ENCODE data around the gene KDM6B. TPM values are rescaled to one million over a fixed set of nuclear protein-coding genes. Genes with fewer than 3 reads are reported as not detected.

Gene KDM6B
- total RNA-seq, 4 donors from 2014 or later: 7.5 to 10.8 (median 9.7) TPM

- Histone ChIP-seq H3K27me3 (peaks cover 0 to 18% of the 10 kb centered on the region in 2 donors), H3K36me3 (no peaks in the 10 kb centered on the region), H3K27ac (no peak overlapping the region), H3K9me3 (no peaks in the 10 kb centered on the region), H3K4me1 (peaks cover 0 to 12% (median 3%) of the 10 kb centered on the region in 4 donors), H3K4me3 (no peak overlapping the region)
- no peak for DNase-seq (ENCODE audit: low spot score in 2 of 2)
- no peak for TF ChIP-seq CTCF (IDR thresholded peaks at IDR 0.05)
- no peak for TF ChIP-seq EP300 (IDR thresholded peaks at IDR 0.05)
- no peak for TF ChIP-seq POLR2A (IDR thresholded peaks at IDR 0.05)
- WGBS, 2 donors: 80 to 89% methylated on average over 8 of the region's 8 CpGs
Measured at GRCh38 chr17:7830616-7831015, 3.4 kb upstream of the KDM6B start.

- WGBS, 2 donors: 72 to 77% methylated on average over 7 of the region's 7 CpGs
- no peak overlapping the region for H3K27ac ChIP-seq
- peaks cover 0 to 9% (median 6%) of the 10 kb centered on the region in 4 donors for H3K4me1 ChIP-seq
- no peak for TF ChIP-seq CTCF (IDR thresholded peaks at IDR 0.05)
- TF ChIP-seq POLR2A (IDR thresholded peaks at IDR 0.05): no peak
- no peak for TF ChIP-seq EP300 (IDR thresholded peaks at IDR 0.05)
- H3K9me3 ChIP-seq: no peaks in the 10 kb centered on the region
- peaks cover 0 to 18% of the 10 kb centered on the region in 2 donors for H3K27me3 ChIP-seq
- H3K36me3 ChIP-seq: no peaks in the 10 kb centered on the region
- no peak overlapping the region for H3K4me3 ChIP-seq
- no peak for DNase-seq (ENCODE audit: low spot score in 2 of 2)
Measured at GRCh38 chr17:7831233-7831632, 2.8 kb upstream of the KDM6B start.

- no peak overlapping the region for H3K4me3 ChIP-seq
- no peak for TF ChIP-seq POLR2A (IDR thresholded peaks at IDR 0.05)
- no peak for TF ChIP-seq CTCF (IDR thresholded peaks at IDR 0.05)
- TF ChIP-seq EP300 (IDR thresholded peaks at IDR 0.05): no peak
- 80 to 81% methylated on average over 10 of the region's 10 CpGs for WGBS, 2 donors
- H3K27me3 ChIP-seq: peaks cover 0 to 18% of the 10 kb centered on the region in 2 donors
- H3K36me3 ChIP-seq: no peaks in the 10 kb centered on the region
- DNase-seq (ENCODE audit: low spot score in 2 of 2): no peak
- H3K27ac ChIP-seq: no peak overlapping the region
- H3K4me1 ChIP-seq: peaks cover 0 to 21% (median 18%) of the 10 kb centered on the region in 4 donors
- no peaks in the 10 kb centered on the region for H3K9me3 ChIP-seq
Measured at GRCh38 chr17:7832431-7832830, 1.6 kb upstream of the KDM6B start.

- Histone ChIP-seq H3K4me1 (peaks cover 0 to 29% (median 25%) of the 10 kb centered on the region in 4 donors), H3K36me3 (no peaks in the 10 kb centered on the region), H3K27ac (peak overlapping the region in 3 of 4 donors; percentile 96 to 99 (median 97)), H3K4me3 (peak overlapping the region; percentile 65 to 95 (median 75)), H3K27me3 (peaks cover 0 to 18% of the 10 kb centered on the region in 2 donors), H3K9me3 (no peaks in the 10 kb centered on the region)
- 28 to 43% methylated on average over 19 of the region's 19 CpGs for WGBS, 2 donors
- no peak for DNase-seq (ENCODE audit: low spot score in 2 of 2)
- no peak for TF ChIP-seq CTCF (IDR thresholded peaks at IDR 0.05)
- no peak for TF ChIP-seq EP300 (IDR thresholded peaks at IDR 0.05)
- no peak for TF ChIP-seq POLR2A (IDR thresholded peaks at IDR 0.05)
Measured at GRCh38 chr17:7833011-7833794, 814 bp upstream of the KDM6B start.

GRCh38 chr17:7834542-7834956 is 532 bp downstream of the KDM6B start:
- no peak for TF ChIP-seq EP300 (IDR thresholded peaks at IDR 0.05)
- no peak for TF ChIP-seq CTCF (IDR thresholded peaks at IDR 0.05)
- peak overlapping the region; percentile 96 to 99 (median 98) for H3K27ac ChIP-seq
- no peaks in the 10 kb centered on the region for H3K9me3 ChIP-seq
- H3K4me3 ChIP-seq: peak overlapping the region; percentile 65 to 95 (median 75)
- H3K27me3 ChIP-seq: peaks cover 0 to 11% of the 10 kb centered on the region in 2 donors
- H3K4me1 ChIP-seq: peaks cover 0 to 42% (median 32%) of the 10 kb centered on the region in 4 donors
- peak; percentile 58 to 63 for DNase-seq (ENCODE audit: low spot score in 2 of 2)
- 1% methylated on average over 12 to 18 of the region's 20 CpGs for WGBS, 2 donors
- H3K36me3 ChIP-seq: no peaks in the 10 kb centered on the region
